SK-N-SH (cell line): ENCODE results near the gene MPV17. TPM values are rescaled to one million over a fixed set of nuclear protein-coding genes. Genes with fewer than 3 reads are reported as not detected.
"Not testable (repeated sequence)": the region's sequence is repeated elsewhere in the genome, so short reads cannot be mapped to it uniquely, and the experiment has no call there.

ENCODE experiments used
- CTCF ChIA-PET: fragments of 300-600, 350-600 bp; formaldehyde crosslinking; extraction: SDS; loops from one replicate; lab custom pipeline; 2021; lab: Yijun Ruan, JAX
- POLR2A ChIA-PET: fragments of 350-600 bp; sonication (Branson Sonifier 250); formaldehyde crosslinking; extraction: SDS; loops from one replicate; lab custom pipeline; 2020; ENCODE audit warnings: antibody characterized with exemption, inconsistent platforms; lab: Yijun Ruan, JAX
- DNase-seq: peaks from one replicate; pipeline ENCODE4 v3.0.0; 2012
- H2AFZ ChIP-seq: fragments of 200-600 bp; sonication (generic); 2 replicates; pipeline ENCODE4 v1.8.1; 2016; ENCODE audit warnings: antibody characterized with exemption, mild to moderate bottlenecking, low read depth
- H3F3A ChIP-seq: fragments of 200-600 bp; sonication (generic); replicated peaks from 2 replicates; pipeline ENCODE3; 2016; ENCODE audit warnings: antibody characterized with exemption, mild to moderate bottlenecking; ENCODE audit not compliant: insufficient read depth
- H3K27ac ChIP-seq, 2 experiments: fragments of 200-500 bp in 1 of 2; fragments of 200-600 bp in 1 of 2; sonication (Bioruptor generic) in 1 of 2; sonication (generic), shearing (Covaris generic) in 1 of 2; 2 replicates each; pipeline versions ENCODE4 v1.5.1 to v1.6.1; 2014 to 2016; ENCODE audit warnings: low read depth in 2 of 2, inconsistent platforms in 1 of 2, low read length in 1 of 2, mild to moderate bottlenecking in 1 of 2, mixed read lengths in 1 of 2
- H3K27me3 ChIP-seq: fragments of 200-600 bp; sonication (generic), shearing (Covaris generic); 2 replicates; pipeline ENCODE4 v1.6.1; 2016; ENCODE audit warnings: mixed run types; ENCODE audit not compliant: insufficient read depth
- H3K36me3 ChIP-seq, 2 experiments: fragments of 200-500 bp in 1 of 2; fragments of 200-600 bp in 1 of 2; sonication (Bioruptor generic) in 1 of 2; sonication (generic) in 1 of 2; replicated peaks in 1 of 2; 2 replicates each; pipeline versions ENCODE3 to v1.5.1; 2014 to 2016; ENCODE audit warnings: low read length in 1 of 2, mild to moderate bottlenecking in 1 of 2; ENCODE audit not compliant: insufficient read depth in 2 of 2, control insufficient read depth in 1 of 2
- H3K4me1 ChIP-seq, 2 experiments: fragments of 200-500 bp in 1 of 2; fragments of 200-600 bp in 1 of 2; sonication (Bioruptor generic) in 1 of 2; sonication (generic), shearing (Covaris generic) in 1 of 2; 2 replicates each; pipeline versions ENCODE4 v1.5.1 to v1.6.1; 2014 to 2016; ENCODE audit warnings: low read depth in 1 of 2, low read length in 1 of 2, mixed run types in 1 of 2; ENCODE audit not compliant: insufficient read depth in 2 of 2, control insufficient read depth in 1 of 2
- H3K4me2 ChIP-seq: fragments of 200-600 bp; sonication (generic), shearing (Covaris generic); 2 replicates; pipeline ENCODE4 v1.6.1; 2017; ENCODE audit warnings: mixed run types
- H3K4me3 ChIP-seq, 2 experiments: fragments of 200-500 bp in 1 of 2; fragments of 200-600 bp in 1 of 2; sonication (Bioruptor generic) in 1 of 2; sonication (generic), shearing (Covaris generic) in 1 of 2; 2 replicates each; pipeline versions ENCODE4 v1.5.1 to v1.8.1; 2014 to 2016; ENCODE audit warnings: low read depth in 2 of 2, inconsistent platforms in 1 of 2, low read length in 1 of 2, mild to moderate bottlenecking in 1 of 2, mixed read lengths in 1 of 2, moderate library complexity in 1 of 2
- H3K79me2 ChIP-seq: fragments of 200-600 bp; sonication (generic); 2 replicates; pipeline ENCODE4 v1.8.1; 2017; ENCODE audit warnings: mild to moderate bottlenecking; ENCODE audit not compliant: insufficient read depth
- H3K9ac ChIP-seq: fragments of 200-600 bp; sonication (generic); 2 replicates; pipeline ENCODE4 v1.6.1; 2017; ENCODE audit warnings: mixed run types
- H3K9me2 ChIP-seq: fragments of 200-600 bp; sonication (generic); 2 replicates; pipeline ENCODE4 v1.6.1; 2017; ENCODE audit warnings: mixed run types
- H3K9me3 ChIP-seq: fragments of 200-600 bp; sonication (generic); 2 replicates; pipeline ENCODE4 v1.6.1; 2017; ENCODE audit warnings: mixed run types, mild to moderate bottlenecking, moderate library complexity
- H4K20me1 ChIP-seq: fragments of 200-600 bp; sonication (generic); 2 replicates; pipeline ENCODE4 v1.6.1; 2017; ENCODE audit warnings: mild to moderate bottlenecking, mixed run types; ENCODE audit not compliant: insufficient read depth
- CHD2 ChIP-seq: fragments of 150-350 bp; IDR thresholded peaks from 2 replicates; pipeline ENCODE4 v1.6.1; 2018; ENCODE audit warnings: low read length; ENCODE audit not compliant: partially characterized antibody
- EP300 ChIP-seq, 2 experiments: IDR thresholded peaks; 2 replicates each; pipeline versions ENCODE4 v1.4.0 to v1.6.1; 2012; ENCODE audit warnings: borderline replicate concordance in 1 of 2, low read depth in 1 of 2, low read length in 1 of 2
- FOSL2 ChIP-seq: IDR thresholded peaks from 2 replicates; pipeline ENCODE4 v1.4.0; 2012; ENCODE audit warnings: low read depth, mild to moderate bottlenecking, moderate library complexity, borderline replicate concordance
- REST ChIP-seq: IDR thresholded peaks from 2 replicates; pipeline ENCODE4 v1.6.1; 2012; ENCODE audit warnings: mild to moderate bottlenecking, low read depth, low read length, moderate library complexity
- TAF1 ChIP-seq: IDR thresholded peaks from 2 replicates; pipeline ENCODE4 v1.6.1; 2012; ENCODE audit warnings: low read depth, mild to moderate bottlenecking, low read length, moderate library complexity, borderline replicate concordance
- ZBTB33 ChIP-seq: IDR thresholded peaks from 2 replicates; pipeline ENCODE4 v1.4.0; 2012; ENCODE audit warnings: low read depth, borderline replicate concordance
- WGBS: methylation state at CpG from one replicate; pipeline ENCODE4 v1.1.6; 2017; ENCODE audit warnings: low lambda C conversion rate; 5-methylcytosine and 5-hydroxymethylcytosine counted together
- polyA plus RNA-seq, 3 experiments: library from polyadenylated mRNA; depleted of rRNA; stranded (reverse); fragments of >200 nt; gene quantifications; 2 replicates each; pipeline ENCODE4 v1.2.3, GENCODE V29; 2012

Gene MPV17
- polyA plus RNA-seq, 1 of the 3 experiments (the other 2 are of a cell fraction) = 255 TPM

- TF ChIP-seq REST (peak; percentile 57; the same call in 1 of the 2 replicates), EP300 (IDR thresholded peaks at IDR 0.05; ENCODE audit: borderline replicate concordance in 1 of 2, low read depth in 1 of 2, low read length in 1 of 2) (peak; percentile 19 to 80; a peak in 1 of 4 replicates), TAF1 (peak; percentile 58; the same call in 1 of the 2 replicates), ZBTB33 (no peak), FOSL2 (peak; percentile 100), CHD2 (peak; percentile 36)
Observed at GRCh38 chr2:27320958-27321543, 1.8 kb downstream of the MPV17 start (continued).

GRCh38 chr2:27319839-27320238, 3.1 kb downstream of the MPV17 start:
- 94% methylated on average over 15 of the region's 15 CpGs for WGBS
- H3K27ac ChIP-seq, H4K20me1 ChIP-seq, H3K4me3 ChIP-seq, H2AFZ ChIP-seq, H3K9ac ChIP-seq, H3K4me2 ChIP-seq, H3K9me3 ChIP-seq, DNase-seq, H3K27me3 ChIP-seq, H3K9me2 ChIP-seq, POLR2A ChIA-PET: not testable (repeated sequence)
- Histone ChIP-seq H3K79me2 (peaks cover 28% of the 10 kb centered on the region; the same call in 1 of the 2 replicates), H3K4me1 (peaks cover 9 to 33% of the 10 kb centered on the region in 2 experiments; a peak in 3 of 4 replicates), H3F3A (peaks cover 13% of the 10 kb centered on the region), H3K36me3 (peaks cover 0 to 12% of the 10 kb centered on the region in 2 experiments)
- CTCF ChIA-PET = interaction anchor here (1.1 to 3.5 kb wide), 5 partner anchors 12 to 55 kb away, joined by 3 to 21 read pairs (median 6); partner anchors contain the start of gene UCN
